ENCODE data around the gene SLC15A3.
"Not testable (repeated sequence)": the region's sequence is repeated elsewhere in the genome, so short reads cannot be mapped to it uniquely, and the experiment has no call there.

The SLC15A3 gene

GRCh38 chr11:60913793-60914632, 38.0 kb downstream of the SLC15A3 start, which contains the start of gene TMEM109:
TMEM109 (plus strand) TSS chr11:60914158; CDS start chr11:60919694, 5,536 bp downstream.
- DNase-seq (ENCODE audit: low spot score), result peak; percentile 87

GRCh38 chr11:60912851-60913528, 39.0 kb downstream of the SLC15A3 start:
- DNase-seq (ENCODE audit: low spot score), result no peak

DNA sequence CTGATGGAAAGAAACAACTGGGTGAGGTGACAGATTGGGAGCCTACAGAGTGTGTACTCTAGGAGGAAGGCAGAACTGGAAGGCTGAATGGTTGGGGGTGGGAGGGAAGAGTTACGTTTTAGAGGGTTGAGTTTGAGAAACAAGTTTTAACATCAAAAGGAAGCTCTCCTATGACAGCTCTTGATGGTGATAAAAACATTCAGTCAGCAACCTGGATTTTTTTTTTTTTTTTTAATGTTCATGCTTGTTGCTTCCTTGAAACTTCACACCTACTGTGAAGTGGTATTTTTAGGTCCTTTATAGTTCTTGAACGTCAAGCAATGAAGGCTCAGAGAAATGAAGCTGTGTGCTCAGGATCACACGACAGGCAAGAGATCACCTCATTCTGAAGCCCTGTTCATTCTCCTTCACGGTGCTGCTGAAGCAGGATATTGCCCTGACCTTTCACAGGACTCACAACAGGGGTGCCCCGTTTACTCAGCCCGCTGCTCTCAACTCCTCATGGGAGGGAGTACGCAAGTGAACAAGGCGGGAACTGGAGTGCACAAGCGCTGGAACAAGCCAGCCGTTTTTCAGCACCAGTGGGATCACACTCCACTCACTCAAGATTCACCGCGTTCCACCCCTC, 39.6 kb downstream of the SLC15A3 start:
- no peak for DNase-seq (ENCODE audit: low spot score)

DNA sequence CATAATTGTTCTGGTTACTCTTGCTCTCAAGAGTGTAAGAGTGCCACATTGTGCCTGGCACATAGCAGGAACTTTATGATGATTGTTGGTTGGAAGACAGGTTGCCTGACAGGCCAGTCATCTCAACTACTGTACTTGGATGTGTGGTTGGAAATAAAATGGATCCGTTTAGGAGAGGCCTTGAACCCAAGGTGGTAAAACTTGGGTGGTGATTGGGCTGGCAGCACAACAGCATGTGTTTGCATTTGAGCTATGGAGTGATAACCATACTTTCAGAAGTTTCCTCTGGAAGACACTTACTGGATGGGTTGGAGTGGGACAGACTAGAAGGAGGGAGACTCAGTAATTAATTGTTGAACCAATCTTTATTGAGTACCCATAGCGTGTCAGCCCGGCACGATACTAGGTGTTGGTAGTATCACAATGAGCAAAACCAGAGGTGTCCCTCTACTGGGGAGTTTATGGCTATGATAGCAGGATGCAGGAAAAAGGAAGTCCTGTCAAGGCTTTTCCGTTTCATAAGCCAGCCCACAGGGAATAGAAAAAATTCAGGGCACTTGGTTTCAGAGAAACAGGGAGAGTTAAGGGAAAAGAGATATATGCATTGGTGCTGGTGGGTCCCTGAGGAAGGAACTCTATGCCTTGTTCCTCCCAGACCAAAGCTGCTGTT, 41.1 kb downstream of the SLC15A3 start:
- no peak for DNase-seq (ENCODE audit: low spot score)

GRCh38 chr11:60910281-60910687, 41.7 kb downstream of the SLC15A3 start:
- no peak for DNase-seq (ENCODE audit: low spot score)

- DNase-seq (ENCODE audit: low spot score), result not testable (repeated sequence)
These were observed 42.2 kb downstream of the SLC15A3 start for GRCh38 chr11:60909680-60910280.

GRCh38 chr11:60908803-60909202, 43.2 kb downstream of the SLC15A3 start:
- no peak for DNase-seq (ENCODE audit: low spot score)

DNA sequence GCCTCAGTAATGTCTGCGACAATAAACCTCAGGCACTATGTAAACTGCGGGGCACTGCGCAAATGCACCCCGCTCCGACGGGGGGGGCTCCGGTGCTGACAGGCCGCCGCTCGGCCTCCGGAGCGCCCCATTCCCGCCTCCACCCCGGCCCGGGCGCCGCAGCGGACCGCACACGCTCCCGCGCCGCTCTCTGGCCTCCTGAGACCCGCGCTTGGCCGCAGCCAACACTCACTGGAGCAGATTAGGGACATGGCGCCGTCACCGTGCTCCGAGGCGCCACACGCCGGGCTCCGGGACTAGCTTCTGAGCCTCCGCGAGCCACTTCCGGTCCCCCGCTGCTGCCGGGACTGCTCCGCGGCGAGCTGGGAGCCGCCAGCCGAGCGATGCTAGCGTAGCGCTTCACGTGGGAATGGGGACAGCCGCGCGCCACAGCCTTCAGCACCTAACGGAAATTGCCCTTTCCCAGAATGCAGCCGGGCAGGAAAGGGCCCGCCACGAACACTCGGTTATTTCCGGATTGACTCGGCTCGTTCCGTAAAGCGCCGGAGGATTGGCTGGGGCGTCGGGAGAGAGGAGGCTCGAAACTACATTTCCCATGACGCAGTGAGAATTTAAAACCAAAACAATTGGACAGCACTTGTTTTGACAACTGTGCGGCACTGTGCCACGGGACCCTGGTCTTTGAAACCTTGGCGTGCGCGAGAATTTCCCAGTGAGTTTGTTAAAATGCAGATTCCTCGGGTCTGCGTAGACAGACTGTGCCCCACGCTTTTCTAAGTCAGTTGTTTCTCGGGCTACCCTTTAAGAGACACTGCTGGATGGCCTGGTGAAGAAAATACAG, 45.6 kb downstream of the SLC15A3 start, which contains the start of gene PRPF19:
TSS of gene PRPF19 (minus strand) at position 454 of the 841 bp plus-strand sequence. CDS start at position 251, 203 bp downstream.
- DNase-seq (ENCODE audit: low spot score), result peak; percentile 97

GRCh38 chr11:60905551-60906113, 46.3 kb downstream of the SLC15A3 start:
- DNase-seq (ENCODE audit: low spot score), result peak; percentile 33

- no peak for DNase-seq (ENCODE audit: low spot score)
These were observed 46.9 kb downstream of the SLC15A3 start for GRCh38 chr11:60905047-60905446.

- DNase-seq (ENCODE audit: low spot score), result no peak
These were observed 49.4 kb downstream of the SLC15A3 start for GRCh38 chr11:60902625-60903024.

DNA sequence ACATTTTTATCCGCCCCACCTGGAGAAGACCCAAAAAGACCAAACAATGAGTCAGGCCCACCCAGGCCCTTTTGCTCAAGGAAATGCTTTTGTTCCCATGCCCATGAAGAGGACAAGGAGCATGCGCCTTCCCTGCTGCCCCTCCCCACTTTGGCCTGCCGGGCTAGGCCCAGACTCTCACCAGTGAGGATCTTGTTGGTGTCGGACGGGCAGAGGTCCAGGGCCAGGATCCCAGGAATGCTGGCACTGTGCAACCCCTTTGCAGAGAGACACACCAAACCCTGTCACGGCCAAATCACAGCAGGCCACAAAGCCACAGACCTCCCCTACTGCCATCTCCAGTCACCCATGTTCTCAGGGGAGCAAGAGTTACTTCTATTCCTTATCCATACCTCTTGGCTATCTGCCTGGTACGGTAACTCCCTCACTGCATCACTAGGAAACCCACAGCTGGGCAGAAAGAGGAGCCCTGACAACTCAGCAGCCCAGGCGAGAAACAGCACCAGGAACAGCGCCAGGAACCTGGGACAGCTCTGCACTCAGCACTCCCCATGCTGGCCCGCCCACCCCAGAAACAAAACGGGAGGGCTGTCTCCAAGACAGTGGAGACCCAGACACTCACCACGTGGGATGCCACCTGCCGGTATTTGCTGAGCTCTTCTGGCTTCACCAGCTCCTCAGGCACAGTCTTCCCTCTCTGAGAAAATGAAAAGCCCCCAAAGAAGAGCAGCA, 51.1 kb downstream of the SLC15A3 start:
- DNase-seq (ENCODE audit: low spot score), result no peak

DNA sequence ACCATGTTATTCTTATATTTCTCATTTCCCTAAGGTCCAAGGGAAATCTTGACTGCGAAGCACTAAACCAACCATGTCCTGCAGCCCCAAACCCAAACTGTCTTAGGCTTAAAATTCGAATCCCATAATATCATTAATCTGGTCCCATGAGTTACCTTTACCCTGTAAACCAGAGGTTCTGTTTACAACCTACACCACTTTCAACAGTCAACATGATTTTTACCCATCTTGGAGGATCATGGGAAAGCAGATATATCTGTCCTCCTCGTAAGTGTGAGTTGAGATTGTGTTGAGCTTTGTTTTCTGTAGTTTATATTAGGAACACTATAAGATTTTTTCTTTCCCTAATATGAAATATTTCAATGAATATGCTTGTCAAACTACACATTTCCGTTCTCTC, 52.0 kb downstream of the SLC15A3 start:
- no peak for DNase-seq (ENCODE audit: low spot score)

DNA sequence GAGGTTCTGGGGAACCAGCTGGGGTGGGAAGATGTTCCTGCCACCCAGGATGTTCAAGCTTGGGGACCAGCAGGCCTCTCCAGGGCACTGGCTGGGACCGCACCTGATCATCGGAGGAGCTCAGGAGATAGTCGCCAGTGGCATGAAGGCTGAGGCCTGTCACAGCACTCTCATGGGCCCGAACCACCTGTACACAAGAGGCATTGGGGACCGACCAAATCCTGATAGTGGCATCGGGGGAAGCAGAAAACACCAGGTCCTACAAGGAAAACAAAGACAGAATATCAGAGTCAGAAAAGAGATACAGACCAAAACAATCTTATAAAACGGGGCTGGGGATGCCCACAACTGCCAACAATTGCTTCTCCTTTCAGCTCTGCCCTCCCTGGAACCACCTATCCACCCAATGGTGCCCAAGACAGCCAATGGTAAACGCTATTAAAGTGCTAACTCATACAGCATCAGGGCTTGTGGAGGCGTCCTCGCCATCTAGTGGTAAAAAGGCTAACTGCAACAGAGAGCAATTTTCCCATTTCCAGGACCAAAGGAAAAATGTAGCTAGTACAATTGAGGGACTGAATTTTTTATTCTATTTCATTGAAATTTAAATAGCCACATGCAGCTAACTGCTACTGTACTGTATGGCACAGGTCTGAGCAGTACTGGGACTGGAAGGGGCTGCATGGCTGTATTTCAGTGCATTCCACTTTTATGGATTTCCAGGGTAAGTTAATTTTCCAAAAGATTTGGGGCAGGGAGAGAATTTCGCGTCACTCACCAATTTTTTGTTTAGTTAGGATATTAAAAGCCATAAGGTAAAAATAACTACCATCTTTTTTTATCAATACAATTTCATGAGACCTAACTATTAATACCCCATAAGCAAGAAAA, 52.7 kb downstream of the SLC15A3 start:
- DNase-seq (ENCODE audit: low spot score), result peak; percentile 84

DNA sequence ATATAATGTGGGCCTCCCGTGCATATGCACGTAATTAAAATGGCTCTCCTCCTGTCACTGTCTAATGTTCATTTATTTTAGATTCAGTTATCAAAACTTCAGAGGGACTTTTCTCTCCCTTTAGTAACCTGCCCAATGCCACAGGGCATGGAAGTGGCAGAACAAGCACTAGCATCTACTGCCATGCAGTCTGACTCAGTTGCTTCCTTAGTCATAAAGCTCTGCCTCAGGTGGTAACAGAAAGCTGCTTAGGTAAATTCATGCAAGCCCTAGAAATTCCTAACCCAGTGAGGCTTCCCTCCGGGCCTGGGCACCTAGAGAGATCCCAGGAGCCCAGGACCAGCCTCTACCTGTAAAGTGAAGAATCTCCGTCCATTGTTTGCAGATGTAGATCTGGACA, 54.5 kb downstream of the SLC15A3 start:
- no peak for DNase-seq (ENCODE audit: low spot score)

DNA sequence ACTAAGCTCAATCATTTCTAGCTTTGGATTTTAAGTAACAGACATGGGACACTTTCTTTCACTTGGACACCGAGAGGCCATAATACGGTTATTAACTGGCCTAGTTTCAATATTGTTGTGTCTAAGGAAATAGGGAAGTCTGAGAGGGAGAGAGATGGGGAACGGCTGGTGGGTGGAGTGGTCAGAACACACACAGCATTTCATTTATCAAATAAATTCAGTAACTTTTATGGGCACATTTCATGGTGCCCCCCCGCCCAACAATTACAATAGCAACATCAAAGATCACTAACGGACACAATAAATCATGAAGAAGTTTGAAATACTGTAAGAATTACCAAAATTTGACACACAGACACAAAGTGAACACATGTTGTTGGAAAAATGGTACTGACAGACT, 56.3 kb downstream of the SLC15A3 start:
- no peak for DNase-seq (ENCODE audit: low spot score)

DNA sequence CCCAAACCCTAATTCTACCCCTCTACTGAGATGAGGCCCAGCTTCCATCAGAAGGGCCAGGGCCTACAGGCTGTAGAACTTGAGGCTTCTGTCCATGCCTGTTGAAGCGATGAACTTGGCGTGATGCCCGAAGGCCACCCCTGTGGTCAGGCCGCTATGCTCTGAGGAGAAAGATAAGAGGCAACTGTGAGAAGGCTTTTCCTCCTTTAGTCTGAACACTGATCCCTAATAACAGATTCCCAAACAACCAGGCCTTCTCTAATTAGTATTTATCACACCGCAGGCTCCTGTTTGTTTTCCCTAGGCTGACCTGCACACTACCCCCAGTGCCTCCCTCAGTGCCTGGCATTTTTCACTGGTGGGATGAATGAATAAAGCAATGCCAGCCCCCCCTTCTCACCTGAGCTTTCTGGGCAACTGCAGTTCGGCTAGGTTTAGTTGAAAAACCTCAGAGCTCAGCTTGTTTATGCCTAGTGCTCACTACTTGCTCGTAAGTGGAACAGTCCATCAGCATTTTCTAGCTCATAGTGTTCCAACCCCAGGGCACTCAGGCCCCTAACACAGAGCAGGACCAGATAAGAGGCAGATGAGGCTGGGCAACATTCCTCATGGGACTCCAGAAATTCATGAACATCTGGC, 60.8 kb downstream of the SLC15A3 start:
- peak; percentile 45 for DNase-seq (ENCODE audit: low spot score)

DNA sequence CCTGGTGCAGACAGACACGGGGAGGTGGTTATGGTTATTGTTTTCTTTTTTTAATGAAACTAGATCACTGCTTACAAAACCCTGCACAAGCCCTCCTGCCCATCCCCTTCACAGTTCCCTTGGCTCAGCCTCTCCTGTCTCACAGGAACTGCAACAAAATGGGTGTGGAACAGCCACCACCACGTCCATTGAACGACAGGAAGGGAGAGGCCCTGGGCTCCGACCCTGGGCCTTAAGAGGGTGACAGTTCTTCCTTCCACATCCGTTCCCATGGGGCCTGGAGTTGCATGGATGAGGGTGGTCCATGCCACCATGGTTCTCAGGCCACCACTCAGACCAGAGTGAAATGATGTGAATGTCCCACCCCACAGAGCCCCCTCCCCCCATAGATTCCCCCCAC, 61.3 kb downstream of the SLC15A3 start:
- no peak for DNase-seq (ENCODE audit: low spot score)

All from hematopoietic multipotent progenitor cell treated with erythropoietin and hydrocortisone succinate and interleukin-3 and kit ligand, for 15 days (in vitro differentiated cells).